ENCODE results near the gene FAM228B.

DNA sequence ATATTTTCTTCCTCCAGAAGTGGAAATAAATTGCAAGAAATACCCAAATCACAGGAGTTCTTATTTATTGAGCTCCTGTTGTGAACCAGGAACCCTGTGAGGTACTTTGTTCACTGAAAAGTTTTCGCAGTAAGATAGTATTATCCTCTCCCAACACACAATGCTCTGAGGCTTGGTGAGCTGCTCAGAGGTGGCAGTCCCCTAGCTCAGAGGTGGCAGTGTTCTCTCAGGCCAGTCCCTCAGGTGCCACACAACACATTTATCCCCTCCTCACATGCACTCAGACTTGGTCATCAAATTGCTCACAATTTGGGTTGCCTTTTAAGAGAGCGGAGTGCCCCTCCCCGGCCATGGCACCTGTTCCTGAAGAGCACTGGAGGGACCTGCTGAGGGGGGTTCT, 77.5 kb downstream of the FAM228B start:
- TF ChIP-seq, protein P1, sequence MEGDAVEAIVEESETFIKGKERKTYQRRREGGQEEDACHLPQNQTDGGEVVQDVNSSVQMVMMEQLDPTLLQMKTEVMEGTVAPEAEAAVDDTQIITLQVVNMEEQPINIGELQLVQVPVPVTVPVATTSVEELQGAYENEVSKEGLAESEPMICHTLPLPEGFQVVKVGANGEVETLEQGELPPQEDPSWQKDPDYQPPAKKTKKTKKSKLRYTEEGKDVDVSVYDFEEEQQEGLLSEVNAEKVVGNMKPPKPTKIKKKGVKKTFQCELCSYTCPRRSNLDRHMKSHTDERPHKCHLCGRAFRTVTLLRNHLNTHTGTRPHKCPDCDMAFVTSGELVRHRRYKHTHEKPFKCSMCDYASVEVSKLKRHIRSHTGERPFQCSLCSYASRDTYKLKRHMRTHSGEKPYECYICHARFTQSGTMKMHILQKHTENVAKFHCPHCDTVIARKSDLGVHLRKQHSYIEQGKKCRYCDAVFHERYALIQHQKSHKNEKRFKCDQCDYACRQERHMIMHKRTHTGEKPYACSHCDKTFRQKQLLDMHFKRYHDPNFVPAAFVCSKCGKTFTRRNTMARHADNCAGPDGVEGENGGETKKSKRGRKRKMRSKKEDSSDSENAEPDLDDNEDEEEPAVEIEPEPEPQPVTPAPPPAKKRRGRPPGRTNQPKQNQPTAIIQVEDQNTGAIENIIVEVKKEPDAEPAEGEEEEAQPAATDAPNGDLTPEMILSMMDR (IDR thresholded peaks at IDR 0.05; ENCODE audit: poor library complexity), result no peak
- TF ChIP-seq EZH2 (IDR thresholded peaks at IDR 0.05; ENCODE audit: borderline replicate concordance), result no peak
